ENCODE measurements around the gene CTU1.

The CTU1 gene

GRCh38 chr19:51141181-51141580 lies 33.0 kb upstream of the CTU1 start:
- no peak overlapping the region for H3K4ac ChIP-seq (ENCODE audit: low read depth, low read length)
- H3K27ac ChIP-seq (ENCODE audit: low read depth, low read length), result no peak overlapping the region
- no peak overlapping the region for H4K8ac ChIP-seq (ENCODE audit: low read depth, low read length)
- no peak overlapping the region for H3K4me2 ChIP-seq (ENCODE audit: low read length)
- no peak for DNase-seq
- H4K12ac ChIP-seq (ENCODE audit: low read depth, low read length), result no peak overlapping the region
- no peak overlapping the region for H3K23ac ChIP-seq (ENCODE audit: low read length)
- no peaks in the 10 kb centered on the region for H3K79me2 ChIP-seq (ENCODE audit: control insufficient read depth, insufficient read depth, low read length, poor library complexity)
- H3K9me3 ChIP-seq (ENCODE audit: insufficient read depth, low read depth, low read length), result peaks cover 4% of the 10 kb centered on the region
- no peak overlapping the region for H2BK12ac ChIP-seq (ENCODE audit: low read length)
- peaks cover 0 to 2% of the 10 kb centered on the region in 2 experiments for H3K4me1 ChIP-seq (ENCODE audit: control insufficient read depth in 1 of 2, insufficient read depth in 2 of 2, low read length in 2 of 2)
- no peak overlapping the region for H3K9ac ChIP-seq (ENCODE audit: low read length)
- H3K4me3 ChIP-seq (ENCODE audit: low read depth, low read length), result no peak overlapping the region
- H3K79me1 ChIP-seq (ENCODE audit: low read length), result no peaks in the 10 kb centered on the region
- WGBS (ENCODE audit: extremely low coverage, insufficient coverage, insufficient read length), result no CpG with 5 or more reads among the region's 6 CpGs
- H3K27me3 ChIP-seq (ENCODE audit: insufficient read depth, low read length), result no peaks in the 10 kb centered on the region
- no peak overlapping the region for H2BK120ac ChIP-seq (ENCODE audit: insufficient read depth, low read length, poor library complexity)
- H2AK5ac ChIP-seq (ENCODE audit: low read length), result no peak overlapping the region
- H2AFZ ChIP-seq (ENCODE audit: insufficient read depth, low read length, poor library complexity), result no peak overlapping the region
- no peak overlapping the region for H3K14ac ChIP-seq (ENCODE audit: low read length)
- no peak overlapping the region for H4K91ac ChIP-seq (ENCODE audit: low read depth, low read length)
- no peak overlapping the region for H2BK5ac ChIP-seq (ENCODE audit: low read depth, low read length, poor library complexity)
- H3K36me3 ChIP-seq (ENCODE audit: control insufficient read depth in 1 of 2, insufficient read depth in 2 of 2, low read length in 2 of 2), result no peaks in the 10 kb centered on the region
- H3K18ac ChIP-seq (ENCODE audit: low read length), result no peak overlapping the region

GRCh38 chr19:51140441-51140840 lies 32.2 kb upstream of the CTU1 start:
- no peak overlapping the region for H3K14ac ChIP-seq (ENCODE audit: low read length)
- H4K12ac ChIP-seq (ENCODE audit: low read depth, low read length), result no peak overlapping the region
- H2BK5ac ChIP-seq (ENCODE audit: low read depth, low read length, poor library complexity), result no peak overlapping the region
- no peaks in the 10 kb centered on the region for H3K79me2 ChIP-seq (ENCODE audit: control insufficient read depth, insufficient read depth, low read length, poor library complexity)
- peaks cover 0 to 2% of the 10 kb centered on the region in 2 experiments for H3K4me1 ChIP-seq (ENCODE audit: control insufficient read depth in 1 of 2, insufficient read depth in 2 of 2, low read length in 2 of 2)
- H3K27me3 ChIP-seq (ENCODE audit: insufficient read depth, low read length), result no peaks in the 10 kb centered on the region
- DNase-seq, result no peak
- H3K23ac ChIP-seq (ENCODE audit: low read length), result no peak overlapping the region
- no peak overlapping the region for H3K9ac ChIP-seq (ENCODE audit: low read length)
- WGBS (ENCODE audit: extremely low coverage, insufficient coverage, insufficient read length), result no CpG with 5 or more reads among the region's 6 CpGs
- no peak overlapping the region for H3K4me3 ChIP-seq (ENCODE audit: low read depth, low read length)
- H3K4me2 ChIP-seq (ENCODE audit: low read length), result no peak overlapping the region
- no peak overlapping the region for H2BK12ac ChIP-seq (ENCODE audit: low read length)
- no peak overlapping the region for H4K91ac ChIP-seq (ENCODE audit: low read depth, low read length)
- peaks cover 4% of the 10 kb centered on the region for H3K9me3 ChIP-seq (ENCODE audit: insufficient read depth, low read depth, low read length)
- no peaks in the 10 kb centered on the region for H3K36me3 ChIP-seq (ENCODE audit: control insufficient read depth in 1 of 2, insufficient read depth in 2 of 2, low read length in 2 of 2)
- no peak overlapping the region for H2AFZ ChIP-seq (ENCODE audit: insufficient read depth, low read length, poor library complexity)
- no peak overlapping the region for H3K27ac ChIP-seq (ENCODE audit: low read depth, low read length)
- H3K79me1 ChIP-seq (ENCODE audit: low read length), result no peaks in the 10 kb centered on the region
- H3K18ac ChIP-seq (ENCODE audit: low read length), result no peak overlapping the region
- no peak overlapping the region for H3K4ac ChIP-seq (ENCODE audit: low read depth, low read length)
- H2BK120ac ChIP-seq (ENCODE audit: insufficient read depth, low read length, poor library complexity), result no peak overlapping the region
- no peak overlapping the region for H2AK5ac ChIP-seq (ENCODE audit: low read length)
- H4K8ac ChIP-seq (ENCODE audit: low read depth, low read length), result no peak overlapping the region

DNA sequence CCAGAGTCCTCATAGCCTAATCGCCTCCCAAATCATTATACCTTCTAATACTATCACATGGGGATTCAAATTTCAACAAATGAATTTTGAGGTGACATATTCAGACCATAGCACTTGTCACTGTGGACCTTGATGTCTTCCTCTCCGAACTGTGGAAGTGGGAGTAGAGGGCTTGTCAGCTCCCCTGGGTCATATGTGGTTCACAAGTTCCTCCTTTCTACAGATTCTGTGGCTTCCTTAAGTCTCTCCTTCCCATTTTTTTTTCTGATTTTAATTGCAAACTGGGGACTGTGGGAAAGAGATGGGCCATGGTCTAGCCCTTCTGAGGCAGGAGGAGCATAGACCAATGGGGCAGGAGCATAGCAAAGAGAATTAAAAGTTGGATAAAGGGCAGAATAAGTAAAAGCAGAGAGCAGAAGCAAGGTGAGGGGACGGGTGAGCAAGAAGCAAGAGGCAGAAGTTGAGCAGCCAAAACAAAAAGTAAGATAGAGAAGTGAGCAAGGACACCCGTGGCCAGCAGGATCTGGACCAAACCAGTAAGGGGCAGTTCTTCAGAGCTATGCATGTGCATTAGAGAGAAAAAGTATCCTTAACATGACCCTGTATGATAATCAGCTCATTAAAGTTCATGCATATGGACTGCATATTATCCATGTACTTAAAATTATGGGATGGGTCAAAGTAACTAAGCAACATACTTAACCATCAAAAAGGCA lies 31.2 kb upstream of the CTU1 start:
- Histone ChIP-seq H3K14ac (ENCODE audit: low read length) (no peak overlapping the region), H2BK120ac (ENCODE audit: insufficient read depth, low read length, poor library complexity) (no peak overlapping the region), H3K4ac (ENCODE audit: low read depth, low read length) (no peak overlapping the region), H2AK5ac (ENCODE audit: low read length) (no peak overlapping the region), H3K27ac (ENCODE audit: low read depth, low read length) (no peak overlapping the region), H2AFZ (ENCODE audit: insufficient read depth, low read length, poor library complexity) (no peak overlapping the region), H2BK5ac (ENCODE audit: low read depth, low read length, poor library complexity) (no peak overlapping the region), H4K12ac (ENCODE audit: low read depth, low read length) (no peak overlapping the region), H3K79me2 (ENCODE audit: control insufficient read depth, insufficient read depth, low read length, poor library complexity) (no peaks in the 10 kb centered on the region), H3K27me3 (ENCODE audit: insufficient read depth, low read length) (no peaks in the 10 kb centered on the region), H3K79me1 (ENCODE audit: low read length) (no peaks in the 10 kb centered on the region), H3K4me1 (ENCODE audit: control insufficient read depth in 1 of 2, insufficient read depth in 2 of 2, low read length in 2 of 2) (peaks cover 0 to under 1% of the 10 kb centered on the region in 2 experiments), H2BK12ac (ENCODE audit: low read length) (no peak overlapping the region), H3K36me3 (ENCODE audit: control insufficient read depth in 1 of 2, insufficient read depth in 2 of 2, low read length in 2 of 2) (no peaks in the 10 kb centered on the region), H3K9ac (ENCODE audit: low read length) (no peak overlapping the region), H3K4me3 (ENCODE audit: low read depth, low read length) (no peak overlapping the region), H4K8ac (ENCODE audit: low read depth, low read length) (no peak overlapping the region), H3K4me2 (ENCODE audit: low read length) (no peak overlapping the region), H4K91ac (ENCODE audit: low read depth, low read length) (no peak overlapping the region), H3K18ac (ENCODE audit: low read length) (no peak overlapping the region), H3K23ac (ENCODE audit: low read length) (no peak overlapping the region), H3K9me3 (ENCODE audit: insufficient read depth, low read depth, low read length) (peaks cover 4% of the 10 kb centered on the region)
- DNase-seq, result no peak
- no CpG with 5 or more reads among the region's 4 CpGs for WGBS (ENCODE audit: extremely low coverage, insufficient coverage, insufficient read length)

DNA sequence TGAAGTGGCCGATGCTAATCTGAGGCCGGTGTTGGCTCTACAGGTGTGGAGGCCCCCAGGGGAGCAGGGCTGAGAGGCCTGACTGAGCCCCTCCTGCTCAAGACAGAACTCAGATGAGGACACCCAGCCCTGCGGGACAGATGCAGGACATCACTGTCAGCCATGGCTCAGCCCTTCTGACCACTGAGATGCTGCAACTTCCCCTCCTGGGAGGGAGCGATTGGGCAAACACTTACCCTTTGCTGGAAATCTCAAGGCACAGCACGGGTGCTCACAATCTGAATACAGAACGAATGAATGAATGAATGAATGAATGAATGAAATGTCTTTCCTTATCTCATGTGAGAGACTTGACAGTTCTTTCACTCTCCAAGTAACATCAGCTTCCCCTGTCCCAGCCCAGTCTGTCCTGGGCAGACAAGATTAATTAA lies 30.4 kb upstream of the CTU1 start:
- Histone ChIP-seq H3K9ac (ENCODE audit: low read length) (no peak overlapping the region), H2BK12ac (ENCODE audit: low read length) (no peak overlapping the region), H3K4ac (ENCODE audit: low read depth, low read length) (no peak overlapping the region), H4K12ac (ENCODE audit: low read depth, low read length) (no peak overlapping the region), H3K4me2 (ENCODE audit: low read length) (no peak overlapping the region), H3K4me1 (ENCODE audit: control insufficient read depth in 1 of 2, insufficient read depth in 2 of 2, low read length in 2 of 2) (no peaks in the 10 kb centered on the region), H3K79me2 (ENCODE audit: control insufficient read depth, insufficient read depth, low read length, poor library complexity) (no peaks in the 10 kb centered on the region), H4K91ac (ENCODE audit: low read depth, low read length) (no peak overlapping the region), H3K27me3 (ENCODE audit: insufficient read depth, low read length) (no peaks in the 10 kb centered on the region), H3K23ac (ENCODE audit: low read length) (no peak overlapping the region), H2BK5ac (ENCODE audit: low read depth, low read length, poor library complexity) (no peak overlapping the region), H2AK5ac (ENCODE audit: low read length) (no peak overlapping the region), H3K4me3 (ENCODE audit: low read depth, low read length) (no peak overlapping the region), H3K36me3 (ENCODE audit: control insufficient read depth in 1 of 2, insufficient read depth in 2 of 2, low read length in 2 of 2) (no peaks in the 10 kb centered on the region), H4K8ac (ENCODE audit: low read depth, low read length) (no peak overlapping the region), H2BK120ac (ENCODE audit: insufficient read depth, low read length, poor library complexity) (no peak overlapping the region), H2AFZ (ENCODE audit: insufficient read depth, low read length, poor library complexity) (no peak overlapping the region), H3K18ac (ENCODE audit: low read length) (no peak overlapping the region), H3K14ac (ENCODE audit: low read length) (no peak overlapping the region), H3K9me3 (ENCODE audit: insufficient read depth, low read depth, low read length) (peaks cover 4% of the 10 kb centered on the region), H3K79me1 (ENCODE audit: low read length) (no peaks in the 10 kb centered on the region), H3K27ac (ENCODE audit: low read depth, low read length) (no peak overlapping the region)
- DNase-seq, result peak in 1 of 2 donors; percentile 30
- no CpG with 5 or more reads among the region's 6 CpGs for WGBS (ENCODE audit: extremely low coverage, insufficient coverage, insufficient read length)
